Smooth muscle cell (in vitro differentiated cells): ENCODE data around the gene NR1H4. TPM values are rescaled to one million over a fixed set of nuclear protein-coding genes. Genes with fewer than 3 reads are reported as not detected.

Experiments
- DNase-seq: peaks from one replicate; lab custom pipeline; 2025; ENCODE audit not compliant: unreplicated experiment; lab: John Stamatoyannopoulos, UW
- H2AFZ ChIP-seq: fragments of 200-600 bp; sonication (generic); 2 replicates; pipeline ENCODE4 v1.6.0; 2016; ENCODE audit warnings: antibody characterized with exemption, low read depth, mild to moderate bottlenecking
- H3F3A ChIP-seq: fragments of 200-600 bp; sonication (generic); 2 replicates; pipeline ENCODE4 v1.6.0; 2017; ENCODE audit warnings: antibody characterized with exemption, low read depth
- H3K27ac ChIP-seq: fragments of 200-600 bp; sonication (generic); 2 replicates; pipeline ENCODE4 v1.5.1; 2016; ENCODE audit warnings: low read depth, mild to moderate bottlenecking
- H3K27me3 ChIP-seq: fragments of 200-600 bp; sonication (generic); 2 replicates; pipeline ENCODE4 v1.6.1; 2016; ENCODE audit warnings: low read depth, mild to moderate bottlenecking
- H3K36me3 ChIP-seq: fragments of 200-600 bp; sonication (generic); 2 replicates; pipeline ENCODE4 v1.5.1; 2016; ENCODE audit warnings: low read depth
- H3K4me1 ChIP-seq: fragments of 200-600 bp; sonication (generic); 2 replicates; pipeline ENCODE4 v1.5.1; 2016; ENCODE audit warnings: low read depth
- H3K4me2 ChIP-seq: fragments of 200-600 bp; sonication (generic); 2 replicates; pipeline ENCODE4 v1.6.0; 2016; ENCODE audit warnings: mild to moderate bottlenecking
- H3K4me3 ChIP-seq: fragments of 200-600 bp; sonication (generic); 2 replicates; pipeline ENCODE4 v1.5.1; 2016; ENCODE audit warnings: mild to moderate bottlenecking
- H3K79me2 ChIP-seq: fragments of 200-600 bp; sonication (generic); 2 replicates; pipeline ENCODE4 v1.6.0; 2016; ENCODE audit warnings: low read depth, mild to moderate bottlenecking
- H3K9ac ChIP-seq: fragments of 200-600 bp; sonication (generic); 2 replicates; pipeline ENCODE4 v1.6.0; 2016; ENCODE audit warnings: low read depth
- H3K9me3 ChIP-seq: fragments of 200-600 bp; sonication (generic); replicated peaks from 2 replicates; pipeline ENCODE4 v1.5.1; 2016; ENCODE audit warnings: low read depth
- H4K20me1 ChIP-seq: fragments of 200-600 bp; sonication (generic); 2 replicates; pipeline ENCODE4 v1.6.0; 2016; ENCODE audit warnings: low read depth
- WGBS: methylation state at CpG from one replicate; pipeline ENCODE4 v1.1.7; 2016; ENCODE audit warnings: low lambda C conversion rate; 5-methylcytosine and 5-hydroxymethylcytosine counted together
- polyA plus RNA-seq: library from polyadenylated mRNA; unstranded; fragments of >200 nt; fragmentation: Nextera tagmentation; extraction: Ambion mirVana; gene quantifications from 2 replicates; pipeline ENCODE4 v1.2.1, GENCODE V29; 2016
- total RNA-seq: library from RNA; depleted of rRNA; stranded (reverse); fragments of >200 nt; gene quantifications from 2 replicates; pipeline ENCODE4 v1.2.3, GENCODE V29; 2014
- TF ChIP-seq, protein P1 (sequence below): fragments of 200-600 bp; sonication (generic); IDR thresholded peaks from 2 replicates; pipeline ENCODE4 v1.5.1; 2017; ENCODE audit warnings: borderline replicate concordance, mild to moderate bottlenecking, antibody characterized with exemption; ENCODE audit not compliant: insufficient read depth, poor library complexity, severe bottlenecking

NR1H4 gene
- total and polyA plus RNA-seq, 2 experiments from 2014 or later: not detected

DNA sequence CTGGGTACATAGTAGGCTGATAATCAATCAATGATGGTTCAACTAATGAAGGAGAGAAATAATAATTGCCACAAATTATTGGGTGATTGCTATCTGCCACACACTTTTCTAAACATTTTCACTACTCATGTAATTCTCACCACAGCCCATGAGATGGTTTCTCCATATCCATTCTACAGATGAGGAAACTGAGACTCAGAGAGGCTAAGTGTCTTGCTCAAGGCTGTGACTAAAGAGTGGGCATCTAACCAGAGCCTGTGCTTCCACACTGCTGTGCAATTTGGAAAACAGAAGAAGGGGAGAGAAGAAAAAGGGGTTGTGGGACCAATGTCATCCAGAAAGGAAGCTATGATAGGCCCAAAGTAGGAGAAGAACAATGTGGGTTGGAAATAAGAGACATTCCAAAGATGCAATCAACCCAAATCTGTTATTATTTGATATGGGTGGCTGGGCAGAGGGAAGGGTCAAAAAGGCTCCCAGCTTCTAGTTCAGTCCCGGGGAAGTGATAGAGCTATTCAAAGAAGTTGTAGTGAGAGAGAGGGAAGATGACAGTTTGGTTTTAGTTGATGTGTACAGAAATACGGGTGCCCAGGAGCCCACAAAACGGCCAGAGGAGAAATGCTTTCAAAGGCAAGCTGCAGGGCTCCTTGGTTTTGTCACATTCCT, 483 bp upstream of the NR1H4 start:
- H3F3A ChIP-seq: no peaks in the 10 kb centered on the region
- H3K79me2 ChIP-seq: no peaks in the 10 kb centered on the region
- no peak overlapping the region for H3K27ac ChIP-seq
- DNase-seq: no peak
- WGBS: 77% methylated on average over 3 of the region's 3 CpGs
- no peaks in the 10 kb centered on the region for H3K9me3 ChIP-seq
- H3K4me1 ChIP-seq: peaks cover under 1% of the 10 kb centered on the region
- no peaks in the 10 kb centered on the region for H4K20me1 ChIP-seq
- H3K4me3 ChIP-seq: no peak overlapping the region
- no peak overlapping the region for H2AFZ ChIP-seq
- H3K27me3 ChIP-seq: no peaks in the 10 kb centered on the region
- TF ChIP-seq, protein P1, sequence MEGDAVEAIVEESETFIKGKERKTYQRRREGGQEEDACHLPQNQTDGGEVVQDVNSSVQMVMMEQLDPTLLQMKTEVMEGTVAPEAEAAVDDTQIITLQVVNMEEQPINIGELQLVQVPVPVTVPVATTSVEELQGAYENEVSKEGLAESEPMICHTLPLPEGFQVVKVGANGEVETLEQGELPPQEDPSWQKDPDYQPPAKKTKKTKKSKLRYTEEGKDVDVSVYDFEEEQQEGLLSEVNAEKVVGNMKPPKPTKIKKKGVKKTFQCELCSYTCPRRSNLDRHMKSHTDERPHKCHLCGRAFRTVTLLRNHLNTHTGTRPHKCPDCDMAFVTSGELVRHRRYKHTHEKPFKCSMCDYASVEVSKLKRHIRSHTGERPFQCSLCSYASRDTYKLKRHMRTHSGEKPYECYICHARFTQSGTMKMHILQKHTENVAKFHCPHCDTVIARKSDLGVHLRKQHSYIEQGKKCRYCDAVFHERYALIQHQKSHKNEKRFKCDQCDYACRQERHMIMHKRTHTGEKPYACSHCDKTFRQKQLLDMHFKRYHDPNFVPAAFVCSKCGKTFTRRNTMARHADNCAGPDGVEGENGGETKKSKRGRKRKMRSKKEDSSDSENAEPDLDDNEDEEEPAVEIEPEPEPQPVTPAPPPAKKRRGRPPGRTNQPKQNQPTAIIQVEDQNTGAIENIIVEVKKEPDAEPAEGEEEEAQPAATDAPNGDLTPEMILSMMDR: no peak
- no peaks in the 10 kb centered on the region for H3K36me3 ChIP-seq
- no peak overlapping the region for H3K4me2 ChIP-seq
- H3K9ac ChIP-seq: no peak overlapping the region

DNA sequence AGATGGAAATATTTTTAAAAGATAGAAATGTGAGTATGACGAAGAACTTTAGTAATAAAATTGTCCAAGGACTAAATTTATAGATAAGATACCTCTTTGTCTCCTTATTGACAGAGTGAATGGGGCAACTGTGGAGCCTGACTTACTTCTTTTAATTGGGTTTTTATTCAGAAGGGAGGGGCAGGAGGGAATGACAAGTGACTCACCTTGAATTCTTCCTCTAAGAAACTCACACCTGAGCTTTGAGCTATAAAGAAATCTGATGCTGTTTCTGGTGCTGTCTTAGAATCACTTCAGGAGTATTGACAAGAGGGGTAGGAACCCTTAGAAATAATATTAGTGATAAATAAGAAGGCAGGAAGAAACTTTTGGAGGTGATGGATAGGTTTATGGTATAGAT, 951 bp downstream of the NR1H4 start:
- Histone ChIP-seq H3K9ac (no peak overlapping the region), H4K20me1 (no peaks in the 10 kb centered on the region), H3K9me3 (no peaks in the 10 kb centered on the region), H3K4me2 (no peak overlapping the region), H3K4me3 (peak overlapping the region; percentile 2), H3K27me3 (no peaks in the 10 kb centered on the region), H3K4me1 (no peaks in the 10 kb centered on the region), H3K36me3 (no peaks in the 10 kb centered on the region), H3K27ac (no peak overlapping the region), H3K79me2 (no peaks in the 10 kb centered on the region), H2AFZ (no peak overlapping the region), H3F3A (no peaks in the 10 kb centered on the region)
- no peak for DNase-seq
- TF ChIP-seq, protein P1: no peak
- WGBS: 96% methylated on average over 1 of the region's 1 CpG

DNA sequence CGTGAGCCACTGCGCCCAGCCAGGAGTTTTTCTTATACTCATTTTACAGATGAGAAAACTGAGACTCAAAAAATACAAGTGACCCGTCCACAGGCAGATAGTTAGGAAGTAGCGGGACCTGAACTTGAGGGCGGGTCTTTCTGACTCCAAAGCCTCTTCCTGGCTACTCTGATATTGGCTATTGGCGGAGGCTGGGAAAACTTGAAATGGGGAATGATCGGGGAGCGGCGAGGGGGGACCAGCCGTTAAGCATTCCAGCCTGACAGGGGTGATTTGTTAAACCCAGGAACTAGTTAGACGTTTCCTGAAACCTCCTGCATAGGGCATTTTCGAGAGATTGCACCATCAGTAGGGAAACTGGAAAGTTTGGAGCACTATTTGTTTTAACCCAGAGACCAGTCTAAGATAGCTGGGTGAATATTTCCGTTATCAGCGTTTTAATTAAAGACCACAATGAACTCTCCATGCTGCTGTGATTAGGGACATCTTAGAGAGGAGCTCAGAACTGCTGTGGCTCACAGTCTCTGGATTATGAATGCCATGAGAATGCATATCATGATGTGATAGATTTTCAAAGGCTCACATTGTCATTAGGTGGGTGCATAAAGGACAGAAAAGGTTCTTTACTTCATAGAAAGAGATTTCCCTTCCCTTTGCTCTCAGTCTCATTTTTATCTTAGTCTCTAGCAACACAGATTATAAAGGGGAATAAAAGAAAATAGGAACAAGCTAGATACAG, 2.5 kb downstream of the NR1H4 start:
- Histone ChIP-seq H3K27ac (no peak overlapping the region), H3K36me3 (no peaks in the 10 kb centered on the region), H3K4me2 (no peak overlapping the region), H3K4me3 (no peak overlapping the region), H3K4me1 (no peaks in the 10 kb centered on the region), H3F3A (no peaks in the 10 kb centered on the region), H3K27me3 (no peaks in the 10 kb centered on the region), H3K9me3 (no peaks in the 10 kb centered on the region), H3K9ac (no peak overlapping the region), H4K20me1 (no peaks in the 10 kb centered on the region), H3K79me2 (no peaks in the 10 kb centered on the region), H2AFZ (no peak overlapping the region)
- TF ChIP-seq, protein P1: no peak
- no peak for DNase-seq
- 89% methylated on average over 14 of the region's 14 CpGs for WGBS
